Measurements from ENCODE around the gene CGB3. TPM values are rescaled to one million over a fixed set of nuclear protein-coding genes. Genes with fewer than 3 reads are reported as not detected.
A peak's percentile ranks its signal among the peaks of the same experiment; 100 is the strongest.
"Not testable (repeated sequence)": the region's sequence is repeated elsewhere in the genome, so short reads cannot be mapped to it uniquely, and the experiment has no call there.

The CGB3 gene
- not detected for total RNA-seq

DNA sequence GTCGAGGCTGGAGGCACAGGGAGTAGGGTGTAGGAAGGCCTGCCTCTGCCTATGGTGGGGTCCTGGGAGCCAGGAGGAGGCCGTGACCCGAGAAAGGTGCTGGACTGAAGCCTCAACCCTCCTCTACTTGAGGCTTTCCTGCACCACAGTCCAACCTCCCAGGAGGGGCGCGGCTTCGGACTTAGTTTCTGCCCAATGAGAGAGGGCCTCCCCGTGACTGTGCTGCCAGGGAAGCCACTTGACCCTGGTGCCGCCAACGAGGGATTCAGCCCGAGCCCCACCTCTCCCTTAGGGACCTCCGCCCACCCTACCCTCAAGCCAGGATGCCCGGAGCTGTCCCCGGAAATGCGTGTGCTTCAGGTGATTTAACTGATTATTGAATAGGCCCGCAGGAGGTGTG is at the start of gene CGB3:
CGB3 (minus strand) TSS at position 101 of the 400 bp plus-strand sequence. CDS start 362 bp downstream, outside the sequence.
- H3K4me3 Mint-ChIP-seq; H3K9me3 Mint-ChIP-seq; DNase-seq (ENCODE audit: low spot score); H3K27me3 Mint-ChIP-seq; H3K36me3 Mint-ChIP-seq; H3K27ac Mint-ChIP-seq; ATAC-seq: not testable (repeated sequence)
- peaks cover 12 to 13% of the 10 kb centered on the region in 2 donors for H3K4me1 Mint-ChIP-seq (ENCODE audit: low read depth in 2 of 2)

- Mint-ChIP-seq H3K4me1 (ENCODE audit: low read depth in 2 of 2) (peaks cover 9 to 11% of the 10 kb centered on the region in 2 donors), H3K36me3 (peaks cover 13% of the 10 kb centered on the region), H3K9me3 (peaks cover 4% of the 10 kb centered on the region), H3K27ac (no peak overlapping the region), H3K27me3 (peaks cover 45 to 53% of the 10 kb centered on the region in 2 donors), H3K4me3 (no peak overlapping the region)
- DNase-seq (ENCODE audit: low spot score): no peak
- peak in 1 of 2 donors; percentile 54 for ATAC-seq
Observed at GRCh38 chr19:49071860-49072547, 47.9 kb upstream of the CGB3 start.

DNA sequence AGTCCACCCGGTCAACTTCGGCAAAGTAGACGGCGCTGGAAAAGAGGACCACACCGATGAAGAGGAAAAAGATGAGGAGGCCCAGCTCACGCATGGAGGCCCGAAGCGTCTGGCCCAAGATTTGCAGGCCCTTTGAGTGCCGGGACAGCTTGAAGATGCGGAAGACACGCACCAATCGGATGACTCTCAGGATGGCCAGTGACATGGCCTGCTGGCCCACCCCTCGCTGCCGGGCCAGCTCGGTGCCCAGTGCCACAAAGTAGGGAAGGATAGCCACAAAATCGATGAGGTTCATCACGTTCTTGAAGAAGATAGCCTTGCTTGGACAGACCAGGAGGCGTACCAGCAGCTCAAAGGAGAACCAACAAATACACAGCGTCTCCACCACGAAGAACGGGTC is 46.3 kb upstream of the CGB3 start:
- Mint-ChIP-seq H3K36me3 (peaks cover 13% of the 10 kb centered on the region), H3K4me3 (no peak overlapping the region), H3K27ac (no peak overlapping the region), H3K4me1 (ENCODE audit: low read depth in 2 of 2) (peaks cover 11 to 12% of the 10 kb centered on the region in 2 donors), H3K27me3 (peaks cover 52 to 69% of the 10 kb centered on the region in 2 donors), H3K9me3 (peaks cover 4% of the 10 kb centered on the region)
- ATAC-seq (no peak), DNase-seq (ENCODE audit: low spot score) (no peak)

GRCh38 chr19:49069026-49069425 is 44.9 kb upstream of the CGB3 start:
- Mint-ChIP-seq H3K4me1 (ENCODE audit: low read depth in 2 of 2) (peaks cover 11 to 13% of the 10 kb centered on the region in 2 donors), H3K27me3 (peaks cover 48 to 67% of the 10 kb centered on the region in 2 donors), H3K27ac (no peak overlapping the region), H3K4me3 (no peak overlapping the region), H3K36me3 (peaks cover 13% of the 10 kb centered on the region), H3K9me3 (peaks cover 4% of the 10 kb centered on the region)
- DNase-seq (ENCODE audit: low spot score) (no peak), ATAC-seq (no peak)

GRCh38 chr19:49067554-49067953 is 43.4 kb upstream of the CGB3 start:
- DNase-seq (ENCODE audit: low spot score) (no peak), ATAC-seq (no peak)
- Mint-ChIP-seq H3K27ac (no peak overlapping the region), H3K4me3 (no peak overlapping the region), H3K36me3 (peaks cover 1% of the 10 kb centered on the region), H3K4me1 (ENCODE audit: low read depth in 2 of 2) (peaks cover under 1 to 4% of the 10 kb centered on the region in 2 donors), H3K27me3 (peaks cover 41 to 52% of the 10 kb centered on the region in 2 donors), H3K9me3 (peaks cover 4% of the 10 kb centered on the region)

DNA sequence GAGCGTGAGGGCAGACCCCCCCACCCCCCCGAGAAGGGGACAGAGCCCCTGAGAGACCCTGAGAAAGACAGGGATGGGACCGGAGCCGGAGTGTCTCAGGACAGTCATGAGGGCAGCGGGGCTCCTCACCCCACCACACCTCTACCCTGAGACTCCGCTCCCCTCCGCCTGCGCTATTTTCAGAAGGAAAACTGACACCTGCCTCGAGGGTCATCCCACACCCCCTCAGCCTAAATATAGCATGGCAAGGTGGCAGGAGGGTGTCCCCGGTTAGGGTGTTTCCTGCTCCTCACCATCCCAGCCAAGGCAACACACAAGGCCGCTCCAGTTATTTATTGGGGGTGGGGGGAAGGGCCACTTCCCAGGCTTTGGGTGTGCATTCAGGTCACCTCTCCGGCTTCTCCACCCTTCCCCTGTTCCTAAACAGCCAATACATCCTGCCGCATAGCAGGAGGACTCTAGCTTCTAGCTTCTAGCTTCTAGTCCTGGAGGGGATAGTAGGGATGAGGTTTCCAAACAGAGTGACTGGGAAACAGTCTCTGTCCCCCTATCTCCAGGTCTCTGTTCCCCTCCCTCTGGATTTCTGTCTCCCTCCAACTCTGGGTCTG is 41.9 kb upstream of the CGB3 start:
- Mint-ChIP-seq H3K4me1 (ENCODE audit: low read depth in 2 of 2) (peaks cover 0 to 7% of the 10 kb centered on the region in 2 donors), H3K36me3 (no peaks in the 10 kb centered on the region), H3K27me3 (peaks cover 40 to 54% of the 10 kb centered on the region in 2 donors), H3K4me3 (no peak overlapping the region), H3K9me3 (peaks cover 4% of the 10 kb centered on the region), H3K27ac (no peak overlapping the region)
- DNase-seq (ENCODE audit: low spot score): no peak
- no peak for ATAC-seq

DNA sequence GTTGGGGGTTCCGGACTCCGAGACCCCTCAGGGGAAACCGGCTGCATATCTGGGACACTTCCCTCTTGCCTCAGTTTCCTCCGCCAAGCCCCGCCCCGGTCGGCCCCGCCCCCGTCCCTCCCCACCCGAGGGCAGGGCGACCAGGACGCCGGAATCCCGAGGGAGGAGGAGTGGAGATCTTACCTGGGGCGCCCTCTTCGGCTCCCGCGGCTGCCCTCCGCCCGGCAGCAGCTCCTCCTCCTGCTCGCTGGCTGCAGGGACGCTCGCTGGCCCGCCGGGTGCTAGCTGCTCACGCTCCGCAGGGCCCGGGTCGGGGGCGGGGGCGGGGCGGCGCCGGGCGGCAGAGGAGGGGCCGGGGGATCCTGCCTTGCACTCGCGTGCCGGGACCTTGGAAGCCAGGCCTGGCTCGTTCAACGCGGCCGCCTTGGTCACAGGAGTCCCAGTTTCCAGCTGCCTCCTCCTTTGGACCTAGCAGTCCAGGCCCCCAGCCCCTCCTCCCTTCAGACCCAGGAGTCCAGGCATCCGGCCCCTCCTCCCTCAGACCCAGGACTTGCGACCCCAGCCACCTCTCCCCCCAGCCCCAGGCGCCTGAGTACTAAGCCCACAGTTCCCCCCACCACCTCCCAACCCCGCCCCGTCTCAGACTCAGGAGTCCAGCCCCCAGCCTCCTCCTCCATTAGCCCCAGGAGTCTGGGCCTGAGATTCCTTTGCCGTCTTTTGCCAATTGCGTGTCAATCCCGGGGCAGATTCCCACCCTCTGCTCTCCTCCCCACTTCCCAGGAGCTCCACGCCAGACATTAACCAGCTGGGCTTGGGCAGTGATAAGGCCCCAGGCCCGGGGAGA is 40.9 kb upstream of the CGB3 start, which contains the start of gene NTF4:
NTF4 (minus strand) TSS at position 51 of the 844 bp plus-strand sequence. CDS start 2,821 bp downstream, outside the sequence.
- no peak within 1 kb of the TSS for H3K4me3 Mint-ChIP-seq
- no peak for DNase-seq (ENCODE audit: low spot score)
- ATAC-seq: no peak
- H3K27ac Mint-ChIP-seq: no peak within 1 kb of the TSS
- H3K27me3 Mint-ChIP-seq: peaks cover 39 to 53% of the 10 kb centered on the region in 2 donors
- H3K9me3 Mint-ChIP-seq: peaks cover 4% of the 10 kb centered on the region
- no peaks in the 10 kb centered on the region for H3K36me3 Mint-ChIP-seq
- H3K4me1 Mint-ChIP-seq (ENCODE audit: low read depth in 2 of 2): peaks cover 0 to 7% of the 10 kb centered on the region in 2 donors

- ATAC-seq (no peak), DNase-seq (ENCODE audit: low spot score) (no peak)
- H3K4me1 Mint-ChIP-seq (ENCODE audit: low read depth in 2 of 2): peaks cover 0 to 7% of the 10 kb centered on the region in 2 donors
- H3K4me3 Mint-ChIP-seq: no peak overlapping the region
- H3K27me3 Mint-ChIP-seq: peaks cover 36 to 50% of the 10 kb centered on the region in 2 donors
- no peak overlapping the region for H3K27ac Mint-ChIP-seq
- no peaks in the 10 kb centered on the region for H3K36me3 Mint-ChIP-seq
- no peaks in the 10 kb centered on the region for H3K9me3 Mint-ChIP-seq
Observed at GRCh38 chr19:49064029-49064629, 40.0 kb upstream of the CGB3 start.

DNA sequence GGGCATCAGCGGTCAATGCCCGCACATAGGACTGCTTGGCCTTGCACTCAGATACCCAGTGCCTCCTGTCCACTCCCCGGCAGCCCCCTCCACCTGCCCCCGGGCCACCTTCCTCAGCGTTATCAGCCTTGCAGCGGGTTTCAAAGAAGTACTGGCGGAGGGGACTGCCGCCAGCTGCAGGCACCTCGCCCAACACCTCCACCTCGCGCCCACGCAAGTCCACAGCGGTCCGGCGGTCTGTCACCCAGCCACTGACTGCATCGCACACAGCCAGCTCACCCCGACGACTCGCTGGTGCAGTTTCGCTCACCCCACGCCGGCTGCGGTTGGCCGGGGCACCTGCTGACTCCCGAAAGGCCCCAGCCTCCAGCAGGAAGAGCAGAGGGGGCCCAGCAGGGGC is 37.3 kb upstream of the CGB3 start:
- Mint-ChIP-seq H3K27me3 (peaks cover 32 to 45% of the 10 kb centered on the region in 2 donors), H3K9me3 (no peaks in the 10 kb centered on the region), H3K4me3 (no peak overlapping the region), H3K27ac (no peak overlapping the region), H3K36me3 (no peaks in the 10 kb centered on the region), H3K4me1 (ENCODE audit: low read depth in 2 of 2) (peaks cover 15 to 20% of the 10 kb centered on the region in 2 donors)
- peak; percentile 61 to 82 for ATAC-seq
- peak; percentile 67 for DNase-seq (ENCODE audit: low spot score)

DNA sequence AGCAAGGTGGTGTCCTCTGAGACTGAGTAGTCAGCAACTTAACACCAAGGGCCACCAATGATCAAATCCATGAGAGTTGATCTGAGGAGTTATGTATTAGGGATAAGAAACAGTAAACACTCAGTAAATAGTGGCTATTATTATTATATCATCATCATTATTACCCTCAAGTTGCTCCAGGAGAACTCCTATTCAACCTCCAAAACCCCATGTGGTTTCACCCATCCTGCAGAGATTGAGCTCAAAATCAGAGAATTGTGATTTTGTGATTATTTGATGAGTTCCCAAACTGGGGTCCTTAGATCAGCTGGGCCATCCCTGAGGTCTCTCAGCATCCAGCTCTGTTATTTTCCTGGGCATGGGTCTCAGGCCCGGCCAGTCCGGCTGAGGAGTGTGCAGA is 36.9 kb upstream of the CGB3 start:
- Mint-ChIP-seq H3K27me3 (peaks cover 31 to 41% of the 10 kb centered on the region in 2 donors), H3K36me3 (no peaks in the 10 kb centered on the region)

DNA sequence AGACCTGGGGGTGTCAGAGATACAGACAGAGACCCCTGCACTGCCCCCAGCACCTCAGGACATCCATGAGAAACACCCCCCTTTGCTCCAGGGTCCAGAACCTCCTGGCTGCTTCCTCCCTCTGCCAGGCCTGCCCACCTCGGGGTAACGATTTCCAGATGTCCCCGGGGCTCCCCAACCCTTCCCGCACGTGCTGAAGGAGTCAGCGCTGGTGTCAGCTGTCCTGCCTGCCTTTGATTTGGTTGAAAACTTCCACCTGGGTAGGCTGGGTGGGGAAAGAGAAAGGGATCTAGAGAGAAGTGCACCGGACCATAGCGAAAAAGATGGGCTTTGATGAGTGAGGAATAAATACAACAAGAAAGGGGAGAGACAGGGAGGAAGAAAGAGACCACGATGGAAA is 34.9 kb upstream of the CGB3 start:
- Mint-ChIP-seq H3K27me3 (peaks cover 25 to 32% of the 10 kb centered on the region in 2 donors), H3K4me1 (ENCODE audit: low read depth in 2 of 2) (peaks cover 15% of the 10 kb centered on the region in 2 donors), H3K27ac (no peak overlapping the region), H3K9me3 (no peaks in the 10 kb centered on the region), H3K36me3 (no peaks in the 10 kb centered on the region), H3K4me3 (no peak overlapping the region)
- DNase-seq (ENCODE audit: low spot score) (no peak), ATAC-seq (no peak)

More for the DNA sequence above, 36.9 kb upstream of the CGB3 start:
- ATAC-seq: no peak
- Mint-ChIP-seq H3K4me3 (no peak overlapping the region), H3K27ac (no peak overlapping the region), H3K4me1 (ENCODE audit: low read depth in 2 of 2) (peaks cover 15 to 20% of the 10 kb centered on the region in 2 donors), H3K9me3 (no peaks in the 10 kb centered on the region)
- DNase-seq (ENCODE audit: low spot score): no peak

- DNase-seq (ENCODE audit: low spot score) (no peak), ATAC-seq (no peak)
- Mint-ChIP-seq H3K4me3 (no peak overlapping the region), H3K4me1 (ENCODE audit: low read depth in 2 of 2) (peaks cover 15% of the 10 kb centered on the region in 2 donors), H3K27me3 (peaks cover 25 to 32% of the 10 kb centered on the region in 2 donors), H3K27ac (no peak overlapping the region), H3K9me3 (no peaks in the 10 kb centered on the region), H3K36me3 (no peaks in the 10 kb centered on the region)
Observed at GRCh38 chr19:49058562-49058961, 34.4 kb upstream of the CGB3 start.

DNA sequence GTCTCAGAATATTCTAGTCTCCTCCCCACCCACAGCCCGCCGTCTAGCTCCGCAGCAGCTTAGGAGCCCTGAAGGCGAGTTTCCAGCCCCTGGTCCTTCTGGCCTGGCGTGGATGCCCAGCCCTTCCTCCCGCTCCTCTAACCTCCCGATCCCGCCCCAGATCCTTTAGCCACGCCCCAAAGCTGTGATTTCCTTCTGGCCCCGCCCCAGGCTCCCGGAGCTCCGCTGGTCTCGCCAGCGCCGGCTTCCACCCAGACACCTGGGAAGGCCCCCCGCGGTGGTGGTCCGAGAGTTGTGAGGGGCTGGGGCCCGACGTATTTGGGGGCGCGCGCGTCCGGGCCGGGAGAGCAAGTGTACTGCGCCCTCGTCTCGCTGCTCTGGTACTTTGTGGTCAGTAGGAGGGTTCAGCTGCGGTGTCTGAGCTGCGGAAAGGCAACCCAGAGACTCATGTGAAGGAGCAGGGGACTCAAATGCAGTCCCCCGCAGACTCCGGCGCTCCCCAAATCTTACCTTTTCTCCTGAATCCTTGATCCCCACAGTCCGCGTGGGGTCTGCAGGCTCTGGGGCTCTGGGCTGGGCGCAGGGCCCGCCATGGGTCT is 33.6 kb upstream of the CGB3 start, which contains the start of gene CGB7:
CGB7 (minus strand) TSS at position 114 of the 599 bp plus-strand sequence. CDS start 2,374 bp downstream, outside the sequence.
- H3K27me3 Mint-ChIP-seq: peaks cover 23 to 32% of the 10 kb centered on the region in 2 donors
- DNase-seq (ENCODE audit: low spot score) (no peak), ATAC-seq (peak; percentile 25 to 48)
- H3K4me1 Mint-ChIP-seq (ENCODE audit: low read depth in 2 of 2): peaks cover 15% of the 10 kb centered on the region in 2 donors
- H3K4me3 Mint-ChIP-seq: peak within 1 kb of the TSS; percentile 82
- H3K36me3 Mint-ChIP-seq: no peaks in the 10 kb centered on the region
- H3K27ac Mint-ChIP-seq: peak within 1 kb of the TSS in 1 of 2 donors; percentile 48
- no peaks in the 10 kb centered on the region for H3K9me3 Mint-ChIP-seq

Data from natural killer cell treated with Interleukin-12 subunit alpha and Interleukin-12 subunit beta and Interleukin-15 and Interleukin-18, amount 100 ng/mL, for 72 hours (primary cell).